Spleen (tissue), 7 donors: Measurements from ENCODE around the gene MYO1B.

Experiments used
- CTCF ChIP-seq, 11 experiments: fragments of 200-600 bp in 7 of 11; fragments of 450-650 bp in 4 of 11; sonication (generic) in 4 of 11; IDR thresholded peaks in 8 of 11; conservative IDR thresholded peaks in 3 of 11; 1 replicate in 7 of 11; 2 replicates in 4 of 11; pipeline versions ENCODE4 v1.4.0 to v1.8.0; 2016 to 2021; ENCODE audit warnings: antibody characterized with exemption in 11 of 11, inconsistent platforms in 4 of 11, mild to moderate bottlenecking in 1 of 11
- POLR2A ChIP-seq, 3 donors: fragments of 450-650 bp; IDR thresholded peaks; one replicate each; pipeline ENCODE4 v1.5.1; 2017; ENCODE audit warnings: antibody characterized with exemption in 3 of 3, mild to moderate bottlenecking in 1 of 3
- donor health status: DM: no; HTN: no; CAD: no; lungs with moderate emphysema.
- donor health status: DM: no; HTN: no; CAD: no.
- donor health status: DM: no; HTN: no; CAD: no.

GRCh38 chr2:191362841-191363240 is 117.6 kb downstream of the MYO1B start:
- no peak for TF ChIP-seq CTCF (IDR thresholded peaks at IDR 0.05 in 8 of 11, conservative IDR thresholded peaks at IDR 0.05 in 3 of 11)
- no peak for TF ChIP-seq POLR2A (IDR thresholded peaks at IDR 0.05)
